Naive thymus-derived CD8-positive, alpha-beta T cell (primary cell): ENCODE results near the gene GSTM4. TPM values are rescaled to one million over a fixed set of nuclear protein-coding genes. Genes with fewer than 3 reads are reported as not detected.
"Not testable (repeated sequence)": the region's sequence is repeated elsewhere in the genome, so short reads cannot be mapped to it uniquely, and the experiment has no call there.

Experiments
- ATAC-seq, 2 donors: fragments of 150-1000 bp; cut with Tn5 transposase in 1 of 2; sonication (Bioruptor Pico), chemical (Tn5 transposase) in 1 of 2; 1 replicate in 1 of 2; 2 replicates in 1 of 2; pipeline ENCODE4 v1.10.0; 2021; ENCODE audit warnings: mild to moderate bottlenecking in 2 of 2, moderate library complexity in 2 of 2
- POLR2A ChIA-PET: fragments of 350-600 bp; sonication (Branson Sonifier 250); formaldehyde crosslinking; loops from one replicate; lab custom pipeline; 2021; ENCODE audit warnings: antibody characterized with exemption; lab: Charles Lee
- DNase-seq, 10 donors: peaks; one replicate each; pipeline versions ENCODE4 v3.0.0 to v3.0.0-alpha.2; 2020 to 2022
- H3K27ac Mint-ChIP-seq, 10 donors: one replicate each; pipeline ENCODE4 v1.8.0; 2020 to 2022; ENCODE audit warnings: mild to moderate bottlenecking in 10 of 10, mixed read lengths in 10 of 10, moderate library complexity in 4 of 10, inconsistent platforms in 1 of 10
- H3K27me3 Mint-ChIP-seq, 5 donors: one replicate each; pipeline ENCODE4 v1.8.0; 2021 to 2022; ENCODE audit warnings: mixed read lengths in 5 of 5
- H3K36me3 Mint-ChIP-seq, 3 donors: one replicate each; pipeline ENCODE4 v1.8.0; 2020 to 2022; ENCODE audit warnings: mixed read lengths in 3 of 3, mild to moderate bottlenecking in 2 of 3, inconsistent platforms in 1 of 3
- H3K4me1 Mint-ChIP-seq, 4 donors: one replicate each; pipeline ENCODE4 v1.8.0; 2021 to 2022; ENCODE audit warnings: mixed read lengths in 4 of 4
- H3K4me3 Mint-ChIP-seq, 10 donors: one replicate each; pipeline ENCODE4 v1.8.0; 2020 to 2022; ENCODE audit warnings: mild to moderate bottlenecking in 10 of 10, mixed read lengths in 10 of 10, moderate library complexity in 6 of 10, inconsistent platforms in 1 of 10
- H3K9me3 Mint-ChIP-seq, 9 donors: one replicate each; pipeline ENCODE4 v1.8.0; 2020 to 2022; ENCODE audit warnings: mixed read lengths in 9 of 9, mild to moderate bottlenecking in 3 of 9, inconsistent platforms in 1 of 9, moderate library complexity in 1 of 9
- polyA plus RNA-seq, 3 donors: library from polyadenylated mRNA; unstranded; fragments of 300-500 nt; fragmentation: Illumina TruSeq; gene quantifications; one replicate each; pipeline ENCODE4 v1.2.3, GENCODE V29; 2021
- total RNA-seq, 8 experiments: library from RNA in 2 of 8; stranded (reverse) in 2 of 8; gene quantifications; one replicate each; pipeline ENCODE4 v1.2.3 and lab custom pipeline; 2021 to 2026

GSTM4 gene
- total and polyA plus RNA-seq, 5 experiments from 2014 or later: 2.5 to 17.4 (median 8.6) TPM

DNA sequence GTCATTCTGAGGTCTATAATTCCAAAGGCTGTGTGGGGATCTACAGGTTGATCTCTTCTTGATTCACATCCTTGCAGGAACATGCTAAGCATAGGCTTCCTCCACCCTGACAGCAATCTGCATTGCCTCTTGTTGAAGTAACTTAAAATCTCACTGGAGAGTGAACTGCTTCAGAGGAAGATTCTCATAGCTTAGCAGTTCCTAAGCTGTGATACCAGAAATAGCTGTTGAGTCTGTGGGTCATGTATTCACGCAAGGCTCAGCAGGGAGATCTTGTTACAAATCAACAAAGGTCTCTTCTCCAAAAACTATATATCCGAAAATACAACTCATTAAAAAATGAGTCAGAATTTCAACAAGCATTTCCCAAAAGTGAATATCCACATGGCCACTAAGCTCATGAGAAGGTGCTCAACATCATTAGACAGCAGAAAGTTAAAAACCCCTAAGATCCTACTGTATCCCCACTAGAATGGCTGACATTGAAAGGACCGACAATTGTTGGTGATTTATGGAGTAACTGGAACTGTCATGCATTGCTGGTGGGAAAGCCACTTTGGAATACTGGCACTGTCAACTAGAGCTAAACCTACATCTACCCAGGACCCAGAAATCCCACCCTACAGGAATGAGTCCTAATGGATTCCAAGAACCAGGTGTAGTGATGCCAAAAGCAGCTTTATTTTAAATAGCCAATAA, 20.9 kb downstream of the GSTM4 start:
- H3K36me3 Mint-ChIP-seq, H3K4me1 Mint-ChIP-seq, H3K27ac Mint-ChIP-seq, POLR2A ChIA-PET, H3K27me3 Mint-ChIP-seq, DNase-seq, ATAC-seq, H3K9me3 Mint-ChIP-seq, H3K4me3 Mint-ChIP-seq: not testable (repeated sequence)

DNA sequence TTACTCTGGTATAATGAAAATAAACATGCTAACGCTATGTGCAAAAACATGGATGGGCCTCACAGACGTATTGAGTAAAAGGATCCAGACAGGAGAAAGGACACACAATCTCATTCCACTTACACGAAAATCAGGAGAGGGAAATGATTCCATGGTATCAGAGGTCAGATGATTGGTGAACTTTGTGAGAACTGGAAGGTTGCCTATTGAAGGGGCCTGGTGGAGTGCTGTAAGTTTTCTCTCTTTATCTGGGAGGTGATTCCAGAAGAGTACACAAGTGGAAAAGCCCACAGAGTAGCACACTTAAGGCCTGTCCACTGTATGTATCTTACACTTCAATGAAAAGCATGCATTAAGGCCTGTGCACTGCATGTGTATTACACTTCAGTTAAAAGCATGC, 21.6 kb downstream of the GSTM4 start:
- Mint-ChIP-seq H3K36me3 (peaks cover 0 to 6% (median 5%) of the 10 kb centered on the region in 3 donors), H3K4me1 (peaks cover 0 to 2% (median 0%) of the 10 kb centered on the region in 4 donors), H3K27ac (peak overlapping the region in 2 of 10 donors; percentile 38 to 63), H3K4me3 (no peak overlapping the region), H3K9me3 (no peaks in the 10 kb centered on the region), H3K27me3 (no peaks in the 10 kb centered on the region)
- POLR2A ChIA-PET: no interaction called here
- ATAC-seq (no peak), DNase-seq (no peak)

DNA sequence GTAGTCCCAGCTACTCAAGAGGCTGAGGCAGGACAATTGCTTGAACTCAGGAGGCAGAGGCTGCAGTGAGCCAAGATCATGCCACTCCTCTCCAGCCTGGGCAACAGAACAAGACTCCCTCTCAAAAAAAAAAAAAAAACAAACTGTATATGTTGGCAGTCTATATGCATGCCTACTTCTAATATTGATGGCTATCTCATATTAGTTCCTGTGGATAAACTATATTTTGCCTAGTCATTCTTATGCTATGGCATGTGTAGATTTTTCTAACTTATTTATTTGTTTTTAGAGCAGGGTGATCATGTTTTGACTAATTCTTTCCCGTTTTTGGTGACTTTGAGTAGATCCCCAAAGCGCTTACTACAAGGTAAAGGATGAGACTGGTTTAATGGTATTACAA, 22.7 kb downstream of the GSTM4 start:
- DNase-seq, H3K4me3 Mint-ChIP-seq, H3K9me3 Mint-ChIP-seq, ATAC-seq, H3K36me3 Mint-ChIP-seq, H3K27me3 Mint-ChIP-seq, H3K27ac Mint-ChIP-seq, POLR2A ChIA-PET, H3K4me1 Mint-ChIP-seq: not testable (repeated sequence)

DNA sequence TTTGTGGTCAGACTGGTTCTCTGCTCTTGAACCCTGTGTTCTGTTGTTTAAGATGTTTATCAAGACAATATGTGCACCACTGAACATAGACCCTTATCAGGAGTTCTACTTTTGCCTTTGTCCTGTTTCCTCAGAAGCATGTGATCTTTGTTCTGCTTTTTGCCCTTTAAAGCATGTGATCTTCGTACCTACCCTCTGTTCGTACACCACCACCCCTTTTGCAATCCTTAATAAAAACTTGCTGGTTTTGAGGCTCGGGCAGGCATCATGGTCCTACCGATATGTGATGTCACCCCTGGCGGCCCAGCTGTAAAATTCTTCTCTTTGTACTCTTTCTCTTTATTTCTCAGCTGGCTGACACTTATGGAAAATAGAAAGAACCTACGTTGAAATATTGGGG, 28.9 kb downstream of the GSTM4 start:
- POLR2A ChIA-PET, H3K36me3 Mint-ChIP-seq, H3K4me3 Mint-ChIP-seq: not testable (repeated sequence)

DNA sequence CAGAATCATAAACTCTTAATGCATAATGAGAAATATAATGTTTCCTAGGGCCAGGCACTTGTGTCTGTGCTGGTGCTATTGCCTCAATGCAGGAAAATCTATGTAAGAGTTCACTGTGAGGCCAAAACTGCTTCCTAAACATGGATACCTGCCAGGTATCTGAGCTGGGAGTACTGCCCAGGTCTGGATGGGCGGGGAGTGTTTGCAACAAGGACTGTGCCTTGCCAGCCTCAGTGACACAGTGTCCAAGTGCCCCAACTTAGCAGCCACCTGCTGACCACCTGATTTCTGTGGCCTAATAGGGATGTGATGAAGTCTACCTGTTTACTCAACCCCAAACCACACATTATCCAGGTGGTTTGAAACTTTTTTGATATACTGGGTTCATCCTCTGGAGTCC, 29.5 kb downstream of the GSTM4 start:
- ATAC-seq, DNase-seq, H3K27me3 Mint-ChIP-seq, POLR2A ChIA-PET, H3K4me3 Mint-ChIP-seq, H3K9me3 Mint-ChIP-seq, H3K27ac Mint-ChIP-seq: not testable (repeated sequence)
- peaks cover 0 to 10% (median 0%) of the 10 kb centered on the region in 3 donors for H3K36me3 Mint-ChIP-seq
- H3K4me1 Mint-ChIP-seq: peaks cover 0 to 23% (median 5%) of the 10 kb centered on the region in 4 donors

More for the DNA sequence above, 28.9 kb downstream of the GSTM4 start:
- not testable (repeated sequence) for DNase-seq, ATAC-seq, H3K27me3 Mint-ChIP-seq, H3K27ac Mint-ChIP-seq, H3K9me3 Mint-ChIP-seq
- H3K4me1 Mint-ChIP-seq: peaks cover 0 to 21% (median 5%) of the 10 kb centered on the region in 4 donors

DNA sequence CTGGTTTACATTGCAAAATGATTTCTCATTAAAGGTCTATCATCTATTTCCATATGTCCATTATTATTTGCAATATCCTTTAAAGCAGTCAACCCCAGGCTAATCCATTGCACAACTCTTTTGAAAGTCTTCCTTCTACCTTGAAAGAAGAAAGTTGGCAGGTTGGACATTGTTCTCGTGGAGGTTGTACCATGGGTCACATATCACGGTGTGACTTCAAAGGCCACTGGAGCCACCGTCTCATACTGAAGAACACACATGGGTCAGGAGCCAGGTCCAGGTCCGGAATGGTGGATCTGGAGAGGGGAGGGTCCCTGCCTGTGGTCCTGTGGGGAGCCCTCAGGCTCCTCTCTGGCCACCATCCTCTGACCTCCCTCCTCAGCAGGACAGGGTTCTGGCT, 30.0 kb downstream of the GSTM4 start:
- H3K4me3 Mint-ChIP-seq, H3K27me3 Mint-ChIP-seq, H3K27ac Mint-ChIP-seq, DNase-seq, POLR2A ChIA-PET, ATAC-seq, H3K9me3 Mint-ChIP-seq: not testable (repeated sequence)
- peaks cover 0 to 24% (median 5%) of the 10 kb centered on the region in 4 donors for H3K4me1 Mint-ChIP-seq
- peaks cover 0 to 13% (median 0%) of the 10 kb centered on the region in 3 donors for H3K36me3 Mint-ChIP-seq

DNA sequence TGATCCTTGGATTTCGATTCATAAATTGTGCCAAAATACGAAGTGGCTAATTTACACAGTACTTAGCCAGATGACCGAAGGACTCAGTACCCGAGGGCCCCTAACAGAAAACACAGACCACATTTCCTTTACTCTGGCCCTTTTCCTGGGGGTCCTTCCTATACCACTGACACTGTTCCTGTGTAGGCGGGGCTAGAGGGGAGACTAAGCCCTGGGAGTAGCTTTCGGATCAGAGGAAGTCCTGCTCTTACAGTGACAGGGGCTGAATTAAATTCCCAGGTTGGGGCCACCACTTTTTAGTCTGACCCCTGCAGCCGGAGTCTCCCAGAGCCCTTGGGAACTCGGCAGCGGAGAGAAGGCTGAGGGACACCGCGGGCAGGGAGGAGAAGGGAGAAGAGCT, 31.2 kb downstream of the GSTM4 start:
- Mint-ChIP-seq H3K4me1 (peaks cover 0 to 27% (median 5%) of the 10 kb centered on the region in 4 donors), H3K27ac (peak overlapping the region in 5 of 10 donors; percentile 83 to 97 (median 91)), H3K36me3 (peaks cover 0 to 16% (median 0%) of the 10 kb centered on the region in 3 donors), H3K4me3 (peak overlapping the region in 5 of 10 donors; percentile 88 to 93 (median 89))
- H3K27me3 Mint-ChIP-seq, ATAC-seq, H3K9me3 Mint-ChIP-seq, DNase-seq, POLR2A ChIA-PET: not testable (repeated sequence)

DNA sequence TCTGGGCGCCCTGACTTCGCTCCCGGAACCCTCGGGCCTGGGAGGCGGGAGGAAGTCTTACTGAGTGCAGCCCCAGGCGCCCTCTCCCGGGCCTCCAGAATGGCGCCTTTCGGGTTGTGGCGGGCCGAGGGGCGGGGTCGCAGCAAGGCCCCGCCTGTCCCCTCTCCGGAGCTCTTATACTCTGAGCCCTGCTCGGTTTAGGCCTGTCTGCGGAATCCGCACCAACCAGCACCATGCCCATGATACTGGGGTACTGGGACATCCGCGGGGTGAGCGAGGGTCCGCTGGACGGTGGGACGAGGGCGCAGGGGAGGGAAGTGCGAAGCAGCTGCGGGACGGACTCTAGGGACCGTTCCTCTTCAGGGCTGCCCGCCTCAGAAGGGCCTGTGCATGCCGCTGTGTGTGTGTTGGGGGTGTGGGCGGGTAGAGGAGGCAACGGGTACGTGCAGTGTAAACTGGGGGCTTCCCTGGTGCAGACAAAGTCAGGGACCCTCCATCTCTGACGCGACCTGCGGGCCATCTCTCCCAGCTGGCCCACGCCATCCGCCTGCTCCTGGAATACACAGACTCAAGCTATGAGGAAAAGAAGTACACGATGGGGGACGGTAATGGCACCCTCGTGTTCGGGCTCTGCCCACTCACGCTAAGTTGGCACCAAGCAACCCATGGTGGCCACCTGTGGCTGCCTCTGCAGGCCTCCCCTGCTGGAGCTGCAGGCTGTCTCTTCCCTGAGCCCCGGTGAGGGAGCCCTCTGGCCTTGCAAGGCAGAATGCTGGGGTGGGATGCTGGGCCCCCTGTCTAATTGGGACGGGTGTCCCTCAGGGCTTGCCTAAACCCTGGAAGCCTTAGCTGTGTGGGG, 32.0 kb downstream of the GSTM4 start, which contains the start of gene GSTM1:
Gene GSTM1, plus strand, starts transcription at position 177 of the 859 bp plus-strand sequence. Its CDS starts 57 bp downstream, at position 234.
- Mint-ChIP-seq H3K4me1 (peaks cover 0 to 27% (median 5%) of the 10 kb centered on the region in 4 donors), H3K27me3 (no peaks in the 10 kb centered on the region), H3K9me3 (peaks cover 0 to 4% (median 0%) of the 10 kb centered on the region in 9 donors), H3K4me3 (peak within 1 kb of the TSS in 5 of 10 donors; percentile 88 to 93 (median 89)), H3K36me3 (peaks cover 0 to 20% (median 0%) of the 10 kb centered on the region in 3 donors), H3K27ac (peak within 1 kb of the TSS in 5 of 10 donors; percentile 83 to 97 (median 93))
- DNase-seq (peak in 5 of 10 donors; percentile 63 to 81 (median 72)), ATAC-seq (no peak)
- POLR2A ChIA-PET: no interaction called here

DNA sequence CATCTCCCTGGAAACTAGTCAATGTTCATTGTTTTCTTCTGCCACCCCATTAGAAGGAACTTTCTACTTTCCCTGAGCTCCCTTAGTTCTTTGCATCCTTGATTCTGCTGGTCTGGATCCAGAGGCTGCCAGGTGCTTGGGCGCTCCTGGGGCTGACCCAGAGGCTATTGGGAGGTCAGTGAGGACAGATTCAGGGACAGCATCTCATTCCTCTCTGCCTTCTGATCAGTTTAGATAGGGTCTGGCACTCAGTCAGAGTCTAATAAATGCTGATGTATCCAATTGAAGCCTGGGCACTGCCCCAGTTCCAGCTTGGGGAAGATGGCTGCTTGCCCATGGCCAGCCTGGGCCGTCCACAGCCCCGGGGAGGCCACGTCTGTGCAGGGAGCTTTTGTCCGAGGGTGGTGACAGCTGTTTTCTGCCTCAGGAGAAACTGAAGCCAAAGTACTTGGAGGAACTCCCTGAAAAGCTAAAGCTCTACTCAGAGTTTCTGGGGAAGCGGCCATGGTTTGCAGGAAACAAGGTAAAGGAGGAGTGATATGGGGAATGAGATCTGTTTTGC, 34.0 kb downstream of the GSTM4 start:
- POLR2A ChIA-PET: no interaction called here
- Mint-ChIP-seq H3K9me3 (peaks cover 0 to 3% (median 0%) of the 10 kb centered on the region in 9 donors), H3K4me3 (peak overlapping the region in 3 of 10 donors; percentile 5 to 65 (median 33)), H3K36me3 (peaks cover 0 to 16% (median 0%) of the 10 kb centered on the region in 3 donors), H3K27ac (peak overlapping the region in 1 of 10 donors; percentile 60), H3K4me1 (peaks cover 0 to 27% (median 5%) of the 10 kb centered on the region in 4 donors), H3K27me3 (no peaks in the 10 kb centered on the region)
- DNase-seq: no peak
- no peak for ATAC-seq

DNA sequence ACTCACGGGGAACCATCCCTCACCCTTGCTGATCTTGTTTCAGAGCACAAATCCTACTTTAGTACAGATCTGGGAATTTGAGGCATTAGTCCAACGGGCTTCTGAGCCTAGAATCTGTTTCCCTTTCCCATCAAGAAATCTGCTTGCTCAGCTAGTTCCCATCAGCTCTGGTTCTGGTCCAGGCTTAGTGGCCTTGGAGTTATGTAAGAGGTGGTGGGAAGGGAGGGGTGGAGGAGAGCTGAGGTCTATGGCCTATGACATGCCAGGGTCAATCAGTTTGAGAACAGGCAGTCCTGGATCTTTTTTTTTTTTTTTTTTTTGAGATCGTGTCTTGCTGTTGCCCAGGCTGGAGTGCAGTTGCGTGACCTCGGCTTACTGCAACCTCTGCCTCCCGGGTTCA, 35.9 kb downstream of the GSTM4 start:
- POLR2A ChIA-PET: no interaction called here
- ATAC-seq: no peak
- H3K4me1 Mint-ChIP-seq: peaks cover 0 to 25% (median 5%) of the 10 kb centered on the region in 4 donors
- H3K9me3 Mint-ChIP-seq: no peaks in the 10 kb centered on the region
- peaks cover 0 to 15% (median 0%) of the 10 kb centered on the region in 3 donors for H3K36me3 Mint-ChIP-seq
- H3K4me3 Mint-ChIP-seq: no peak overlapping the region
- H3K27me3 Mint-ChIP-seq: no peaks in the 10 kb centered on the region
- H3K27ac Mint-ChIP-seq: no peak overlapping the region
- no peak for DNase-seq

DNA sequence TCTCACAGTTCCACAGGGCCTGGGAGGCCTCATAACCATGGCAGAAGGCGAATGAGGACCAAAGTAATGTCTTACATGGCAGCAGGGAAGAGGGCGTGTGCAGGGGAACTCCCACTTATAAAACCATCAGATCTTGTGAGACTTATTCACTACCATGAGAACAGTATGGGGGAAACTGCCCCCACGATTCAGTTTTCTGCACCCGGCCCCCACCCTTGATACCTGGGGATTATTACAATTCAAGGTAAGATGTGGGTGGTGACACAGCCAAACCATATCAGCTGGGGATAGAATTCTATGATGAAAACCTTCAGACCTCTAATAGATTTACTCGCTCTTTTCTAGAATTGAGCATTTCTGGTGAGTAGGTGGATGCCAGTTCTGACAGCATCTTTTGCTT, 38.5 kb downstream of the GSTM4 start:
- POLR2A ChIA-PET, H3K27ac Mint-ChIP-seq, DNase-seq, H3K4me3 Mint-ChIP-seq, H3K27me3 Mint-ChIP-seq, H3K4me1 Mint-ChIP-seq, H3K9me3 Mint-ChIP-seq, ATAC-seq: not testable (repeated sequence)
- H3K36me3 Mint-ChIP-seq: peaks cover 0 to 19% (median 0%) of the 10 kb centered on the region in 3 donors

DNA sequence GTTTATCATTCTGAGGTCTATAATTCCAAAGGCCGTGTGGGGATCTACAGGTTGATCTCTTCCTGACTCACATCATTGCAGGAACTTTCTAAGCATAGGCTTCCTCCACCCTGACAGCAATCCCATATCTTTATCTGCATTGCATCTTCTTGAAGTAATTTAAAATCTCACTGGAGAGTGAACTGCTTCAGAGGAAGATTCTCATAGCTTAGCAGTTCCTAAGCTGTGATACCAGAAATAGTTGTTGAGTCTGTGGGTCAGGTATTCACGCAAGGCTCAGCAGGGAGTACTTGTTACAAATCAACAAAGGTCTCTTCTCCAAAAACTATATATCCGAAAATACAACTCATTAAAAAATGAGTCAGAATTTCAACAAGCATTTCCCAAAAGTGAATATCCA, 39.2 kb downstream of the GSTM4 start:
- H3K27ac Mint-ChIP-seq, ATAC-seq, H3K27me3 Mint-ChIP-seq, POLR2A ChIA-PET, DNase-seq, H3K4me1 Mint-ChIP-seq, H3K9me3 Mint-ChIP-seq, H3K4me3 Mint-ChIP-seq: not testable (repeated sequence)
- peaks cover 0 to 16% (median 0%) of the 10 kb centered on the region in 3 donors for H3K36me3 Mint-ChIP-seq
